ENCODE results near the gene ZNF260. TPM values are rescaled to one million over a fixed set of nuclear protein-coding genes. Genes with fewer than 3 reads are reported as not detected.
A peak's percentile ranks its signal among the peaks of the same experiment; 100 is the strongest.

ZNF260 gene
- total RNA-seq (2021; ENCODE audit: unreplicated experiment), result 25.2 TPM
- polyA plus RNA-seq (2012; ENCODE audit: insufficient read length), result 6.6 TPM
- Bru-seq, nascent RNA, result percentile 93 among the genes with signal in this experiment
- BruChase-seq, experiment 1, labeled RNA remaining after a 2-hour chase, result percentile 98 among the genes with signal in this experiment
- BruChase-seq, experiment 2, labeled RNA remaining after a 6-hour chase, result percentile 92 among the genes with signal in this experiment
- long read RNA-seq, full-length matches to known transcripts, result 31 of 57 reads
- long read RNA-seq, partial matches to known transcripts, result 1 of 57 reads
- long read RNA-seq, other reads (novel, unspliced or antisense), result 25 of 57 reads

DNA sequence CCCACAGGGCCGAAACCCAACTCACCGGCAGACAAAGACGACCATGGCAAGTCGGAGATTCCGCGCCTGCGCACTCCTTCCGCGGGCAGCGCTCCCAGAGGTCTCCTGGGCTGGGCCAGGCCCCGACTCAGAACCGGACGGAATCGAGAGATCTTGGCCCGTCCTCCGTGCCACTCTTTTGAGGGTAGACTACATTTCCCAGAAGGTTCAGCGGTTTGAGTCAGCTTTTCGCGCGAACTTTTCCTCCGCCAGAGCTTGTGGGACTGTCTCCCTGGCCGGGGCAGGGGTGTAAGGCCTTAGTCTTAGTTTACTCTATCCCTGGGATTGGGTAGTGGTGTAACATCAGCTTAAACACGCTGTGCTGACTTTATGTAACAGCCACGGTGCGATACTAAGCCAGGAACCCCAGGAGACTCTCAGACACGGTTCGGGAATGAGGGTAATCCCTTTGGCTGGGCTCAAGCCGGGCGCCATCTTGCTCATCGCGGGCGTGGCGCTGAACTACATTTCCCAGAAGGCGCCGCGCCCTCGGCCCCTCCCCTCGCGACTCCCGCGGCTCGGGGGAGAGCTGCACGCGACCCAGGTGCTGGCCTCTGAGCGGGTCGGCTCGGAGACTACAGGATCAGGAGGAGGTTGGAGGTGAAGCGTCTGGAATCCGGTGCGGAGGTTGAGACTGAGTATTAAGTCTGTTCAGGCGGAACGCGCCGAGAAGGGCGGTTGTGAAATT is at the start of gene ZNF260:
Gene ZNF260 (minus strand): TSS at position 78 of the 727 bp plus-strand sequence. CDS start 13,033 bp downstream, outside the sequence.
- TF ChIP-seq SIN3A (IDR thresholded peaks at IDR 0.05; ENCODE audit: borderline replicate concordance, insufficient read depth, low read depth, low read length) (peak; percentile 92; the same call in 1 of the 2 replicates), REST (IDR thresholded peaks at IDR 0.05; ENCODE audit: insufficient read depth in 1 of 2, low read depth in 2 of 2, low read length in 1 of 2) (peak in 1 of 2 experiments; percentile 18; a peak in 2 of 4 replicates), TCF7L2 (IDR thresholded peaks at IDR 0.05; ENCODE audit: low read depth, low read length) (0 out of 2 replicates have a peak, but pooled peaks have one; percentile 25), CTCF (IDR thresholded peaks at IDR 0.05) (no peak), POLR2AphosphoS5 (IDR thresholded peaks at IDR 0.05; ENCODE audit: low read depth, low read length) (peak; percentile 94)
- H3K9me3 ChIP-seq (ENCODE audit: control insufficient read depth, insufficient read depth, low read depth, low read length), result peaks cover 39% of the 10 kb centered on the region
- H3K4me1 ChIP-seq (ENCODE audit: control insufficient read depth, insufficient read depth, low read length), result peaks cover 4% of the 10 kb centered on the region; the same call in 1 of the 2 replicates
- in situ Hi-C loops (cut with HindIII; ENCODE audit: low pct_unique_long_range_greater_than_20kb, low sequenced_read_pairs), result no loop called here
- ATAC-seq (peak; percentile 97), DNase-seq (ENCODE audit: low read depth, low spot score) (peak; percentile 97)
- peak within 1 kb of the TSS; percentile 72 to 95 for H3K4me3 ChIP-seq (ENCODE audit: low read depth in 2 of 2, low read length in 2 of 2)
- intact Hi-C loops (cut with micrococcal nuclease; ENCODE audit: unreplicated experiment), result no loop called here
- CTCF ChIA-PET, result no interaction called here
- POLR2A ChIA-PET, result interaction anchor here (0.6 to 1.0 kb wide), 4 partner anchors 16 to 962 kb away, joined by 3 to 8 read pairs (median 5); partner anchors contain the start of gene ZNF529
- peak within 1 kb of the TSS; percentile 95 for H3K27ac ChIP-seq (ENCODE audit: low read length)
- BruUV-seq (replicated peaks), result TSS peak; percentile 87
- H3K36me3 ChIP-seq (ENCODE audit: control insufficient read depth, insufficient read depth, low read length), result peaks cover 9% of the 10 kb centered on the region; the same call in 1 of the 2 replicates
- no peaks in the 10 kb centered on the region for H3K27me3 ChIP-seq (ENCODE audit: control insufficient read depth, insufficient read depth, low read length)

DNA sequence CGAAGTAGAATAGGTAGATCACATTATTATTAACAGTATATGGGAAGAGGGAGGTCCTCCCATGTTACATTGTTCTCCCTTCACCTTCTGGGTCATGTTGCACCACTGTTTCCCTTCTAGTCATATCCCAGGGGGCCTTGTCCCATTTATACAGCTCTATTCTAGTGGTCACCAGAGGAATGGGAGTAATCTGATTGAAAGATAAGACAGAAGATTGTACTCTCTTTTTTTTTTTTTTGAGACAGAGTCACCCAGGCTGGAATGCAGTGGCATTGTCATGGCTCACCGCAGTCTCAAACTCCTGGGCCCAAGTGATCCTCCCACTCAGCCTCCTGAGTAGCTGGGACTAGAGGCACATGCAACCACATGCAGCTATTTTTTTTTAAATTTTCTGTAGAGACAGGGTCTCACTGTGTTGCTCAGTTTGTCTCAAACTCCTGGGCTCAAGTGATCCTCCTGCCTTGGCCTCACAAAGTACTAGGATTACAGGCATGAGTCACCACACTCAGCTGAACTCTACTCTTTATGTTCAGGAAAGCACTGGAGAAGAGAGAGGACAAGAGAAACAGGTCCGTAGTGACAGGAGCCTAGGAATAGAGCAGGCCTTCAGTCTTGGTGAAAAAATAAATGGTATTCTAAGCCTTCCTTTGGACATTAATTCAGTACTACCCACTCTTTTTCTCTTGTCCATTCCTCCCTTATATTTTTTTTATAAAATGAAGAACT is 49.4 kb upstream of the ZNF260 start:
- Histone ChIP-seq H3K9me3 (ENCODE audit: control insufficient read depth, insufficient read depth, low read depth, low read length) (peaks cover 15% of the 10 kb centered on the region), H3K4me3 (ENCODE audit: low read depth in 2 of 2, low read length in 2 of 2) (no peak overlapping the region), H3K27me3 (ENCODE audit: control insufficient read depth, insufficient read depth, low read length) (no peaks in the 10 kb centered on the region), H3K36me3 (ENCODE audit: control insufficient read depth, insufficient read depth, low read length) (peaks cover 10% of the 10 kb centered on the region), H3K27ac (ENCODE audit: low read length) (no peak overlapping the region), H3K4me1 (ENCODE audit: control insufficient read depth, insufficient read depth, low read length) (peaks cover 7% of the 10 kb centered on the region; the same call in 1 of the 2 replicates)
- BruUV-seq (replicated peaks), result no TSS peak
- DNase-seq (ENCODE audit: low read depth, low spot score), result no peak
- in situ Hi-C loops (cut with HindIII; ENCODE audit: low pct_unique_long_range_greater_than_20kb, low sequenced_read_pairs) (no loop called here), intact Hi-C loops (cut with micrococcal nuclease; ENCODE audit: unreplicated experiment) (no loop called here)
- POLR2A ChIA-PET, result no interaction called here
- no peak for TF ChIP-seq SIN3A (IDR thresholded peaks at IDR 0.05; ENCODE audit: borderline replicate concordance, insufficient read depth, low read depth, low read length)
- TF ChIP-seq REST (IDR thresholded peaks at IDR 0.05; ENCODE audit: insufficient read depth in 1 of 2, low read depth in 2 of 2, low read length in 1 of 2), result no peak
- TF ChIP-seq TCF7L2 (IDR thresholded peaks at IDR 0.05; ENCODE audit: low read depth, low read length), result no peak
- TF ChIP-seq CTCF (IDR thresholded peaks at IDR 0.05), result no peak
- TF ChIP-seq POLR2AphosphoS5 (IDR thresholded peaks at IDR 0.05; ENCODE audit: low read depth, low read length), result no peak
- CTCF ChIA-PET, result no interaction called here
- ATAC-seq, result no peak
